Transverse colon (tissue), 4 donors: ENCODE data around the gene VWF.

ENCODE experiments used
- EP300 ChIP-seq: sonication (generic); formaldehyde crosslinking; IDR thresholded peaks from one replicate; pipeline ENCODE4 v1.6.1; 2017; ENCODE audit warnings: antibody characterized with exemption, low read depth
- POLR2AphosphoS5 ChIP-seq, 3 donors: sonication (generic); formaldehyde crosslinking; IDR thresholded peaks; one replicate each; pipeline ENCODE4 v1.6.1; 2016; ENCODE audit warnings: antibody characterized with exemption in 3 of 3
- TF ChIP-seq, protein P1 (sequence below), 5 experiments: fragments of 200-600 bp in 3 of 5; fragments of 450-650 bp in 2 of 5; sonication (generic) in 3 of 5; IDR thresholded peaks; 1 replicate in 2 of 5; 2 replicates in 3 of 5; pipeline ENCODE4 v1.5.1; 2016 to 2017; ENCODE audit warnings: antibody characterized with exemption in 5 of 5, inconsistent platforms in 3 of 5, mild to moderate bottlenecking in 2 of 5, moderate library complexity in 1 of 5

DNA sequence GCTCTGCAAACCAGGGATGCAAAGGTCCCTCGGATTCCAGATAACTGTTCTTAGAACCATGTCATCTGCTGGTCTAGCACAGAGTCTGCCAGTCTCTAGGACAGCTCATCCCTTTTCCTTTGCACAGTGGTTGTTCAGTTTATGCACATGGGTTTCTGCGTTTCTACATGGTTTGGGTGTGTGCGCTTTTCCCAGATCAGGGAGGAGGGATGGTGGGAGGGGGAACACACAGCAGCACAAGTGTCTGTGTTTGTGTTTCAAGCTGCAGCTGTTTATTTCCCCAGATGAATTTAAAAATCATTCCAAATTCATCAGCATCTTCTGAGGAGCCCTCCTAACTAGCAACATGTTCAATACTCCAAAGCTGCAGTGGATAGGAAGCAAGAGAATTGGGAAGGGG is 224.8 kb downstream of the VWF start:
- TF ChIP-seq, protein P1, sequence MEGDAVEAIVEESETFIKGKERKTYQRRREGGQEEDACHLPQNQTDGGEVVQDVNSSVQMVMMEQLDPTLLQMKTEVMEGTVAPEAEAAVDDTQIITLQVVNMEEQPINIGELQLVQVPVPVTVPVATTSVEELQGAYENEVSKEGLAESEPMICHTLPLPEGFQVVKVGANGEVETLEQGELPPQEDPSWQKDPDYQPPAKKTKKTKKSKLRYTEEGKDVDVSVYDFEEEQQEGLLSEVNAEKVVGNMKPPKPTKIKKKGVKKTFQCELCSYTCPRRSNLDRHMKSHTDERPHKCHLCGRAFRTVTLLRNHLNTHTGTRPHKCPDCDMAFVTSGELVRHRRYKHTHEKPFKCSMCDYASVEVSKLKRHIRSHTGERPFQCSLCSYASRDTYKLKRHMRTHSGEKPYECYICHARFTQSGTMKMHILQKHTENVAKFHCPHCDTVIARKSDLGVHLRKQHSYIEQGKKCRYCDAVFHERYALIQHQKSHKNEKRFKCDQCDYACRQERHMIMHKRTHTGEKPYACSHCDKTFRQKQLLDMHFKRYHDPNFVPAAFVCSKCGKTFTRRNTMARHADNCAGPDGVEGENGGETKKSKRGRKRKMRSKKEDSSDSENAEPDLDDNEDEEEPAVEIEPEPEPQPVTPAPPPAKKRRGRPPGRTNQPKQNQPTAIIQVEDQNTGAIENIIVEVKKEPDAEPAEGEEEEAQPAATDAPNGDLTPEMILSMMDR (IDR thresholded peaks at IDR 0.05) = no peak
- TF ChIP-seq POLR2AphosphoS5 (IDR thresholded peaks at IDR 0.05) (no peak), EP300 (no peak)
